HepG2 (cell line): Measurements from ENCODE around the gene NAT9. TPM values are rescaled to one million over a fixed set of nuclear protein-coding genes. Genes with fewer than 3 reads are reported as not detected.

Experiments
- ATF2 ChIP-seq: sonication (generic); formaldehyde crosslinking; IDR thresholded peaks from 2 replicates; pipeline ENCODE4 v1.4.0; 2020; ENCODE audit warnings: missing genetic modification reagents
- CBFB ChIP-seq: sonication (generic); formaldehyde crosslinking; IDR thresholded peaks from 2 replicates; pipeline ENCODE4 v1.4.0; 2020; ENCODE audit warnings: missing genetic modification reagents
- FOXO1 ChIP-seq: sonication (generic); formaldehyde crosslinking; IDR thresholded peaks from 2 replicates; pipeline ENCODE4 v1.4.0; 2020; ENCODE audit warnings: missing genetic modification reagents
- NFE2L1 ChIP-seq: sonication (generic); formaldehyde crosslinking; IDR thresholded peaks from 2 replicates; pipeline ENCODE4 v1.4.0; 2020; ENCODE audit warnings: missing genetic modification reagents, mild to moderate bottlenecking, borderline replicate concordance
- NR2C2 ChIP-seq: sonication (generic); formaldehyde crosslinking; IDR thresholded peaks from 2 replicates; pipeline ENCODE4 v1.4.0; 2020; ENCODE audit warnings: missing genetic modification reagents, mild to moderate bottlenecking, moderate library complexity, borderline replicate concordance
- PHF8 ChIP-seq: sonication (generic); formaldehyde crosslinking; IDR thresholded peaks from 2 replicates; pipeline ENCODE4 v1.5.0; 2020; ENCODE audit warnings: missing genetic modification reagents
- RFX3 ChIP-seq: IDR thresholded peaks from 2 replicates; pipeline ENCODE4 v1.6.1; 2016; ENCODE audit warnings: missing biosample characterization, missing genetic modification reagents
- SRY ChIP-seq: sonication (generic); formaldehyde crosslinking; IDR thresholded peaks from 2 replicates; pipeline ENCODE4 v1.8.0; 2022; ENCODE audit warnings: mild to moderate bottlenecking, missing genetic modification reagents
- ZFP37 ChIP-seq: sonication (generic); formaldehyde crosslinking; IDR thresholded peaks from 2 replicates; pipeline ENCODE4 v1.4.0; 2020; ENCODE audit warnings: missing genetic modification reagents, borderline replicate concordance
- ZFP82 ChIP-seq: sonication (generic); formaldehyde crosslinking; IDR thresholded peaks from 2 replicates; pipeline ENCODE4 v1.5.1; 2020; ENCODE audit warnings: mild to moderate bottlenecking, missing genetic modification reagents, borderline replicate concordance
- ZNF232 ChIP-seq: sonication (generic); formaldehyde crosslinking; IDR thresholded peaks from 2 replicates; pipeline ENCODE4 v1.4.0; 2020; ENCODE audit warnings: missing genetic modification reagents, borderline replicate concordance
- ZNF772 ChIP-seq: sonication (generic); formaldehyde crosslinking; IDR thresholded peaks from 2 replicates; pipeline ENCODE4 v1.5.0; 2020; ENCODE audit warnings: mild to moderate bottlenecking, missing genetic modification reagents
- ZNF792 ChIP-seq: IDR thresholded peaks from 2 replicates; pipeline ENCODE4 v1.6.1; 2016
- polyA plus RNA-seq, 8 experiments: library from polyadenylated mRNA; depleted of rRNA in 3 of 8; stranded (reverse) in 7 of 8; unstranded in 1 of 8; fragments of >200 nt; fragmentation: Illumina TruSeq in 4 of 8; extraction: Trizol in 4 of 8; gene quantifications; 2 replicates each; pipeline versions ENCODE4 v1.2.1 to v1.2.3, GENCODE V29; 2011 to 2016; ENCODE audit warnings: low read depth in 4 of 8, missing spikeins in 1 of 8, mixed read lengths in 1 of 8; ENCODE audit not compliant: insufficient read depth in 1 of 8
- total RNA-seq, 5 experiments: library from RNA; depleted of rRNA; stranded (reverse); fragments of >200 nt; fragmentation: Illumina TruSeq; extraction: Trizol; gene quantifications; 2 replicates each; pipeline ENCODE4 v1.2.3, GENCODE V29; 2016; ENCODE audit warnings: low read depth in 1 of 5
- TF ChIP-seq, protein P1 (sequence below): sonication (generic); formaldehyde crosslinking; IDR thresholded peaks from 2 replicates; pipeline ENCODE4 v1.4.0; 2020; ENCODE audit warnings: missing genetic modification reagents, borderline replicate concordance
- TF ChIP-seq, protein P2 (sequence below): IDR thresholded peaks from 2 replicates; pipeline ENCODE4 v1.6.1; 2016; ENCODE audit warnings: mild to moderate bottlenecking, missing biosample characterization, missing genetic modification reagents
- TF ChIP-seq, protein P3 (sequence below): sonication (generic); formaldehyde crosslinking; conservative IDR thresholded peaks from 2 replicates; pipeline ENCODE4 v1.8.0; 2022; ENCODE audit warnings: missing genetic modification reagents
- TF ChIP-seq, protein P4 (sequence below): IDR thresholded peaks from 2 replicates; pipeline ENCODE4 v1.6.1; 2016; ENCODE audit warnings: mild to moderate bottlenecking
- TF ChIP-seq, protein P5 (sequence below): IDR thresholded peaks from 2 replicates; pipeline ENCODE4 v1.6.1; 2016

The NAT9 gene
- total and polyA plus RNA-seq, 2 of the 13 experiments (the other 11 are each of a cell fraction or from before 2014, with no cell fraction given), result 39.7 to 44.2 TPM

DNA sequence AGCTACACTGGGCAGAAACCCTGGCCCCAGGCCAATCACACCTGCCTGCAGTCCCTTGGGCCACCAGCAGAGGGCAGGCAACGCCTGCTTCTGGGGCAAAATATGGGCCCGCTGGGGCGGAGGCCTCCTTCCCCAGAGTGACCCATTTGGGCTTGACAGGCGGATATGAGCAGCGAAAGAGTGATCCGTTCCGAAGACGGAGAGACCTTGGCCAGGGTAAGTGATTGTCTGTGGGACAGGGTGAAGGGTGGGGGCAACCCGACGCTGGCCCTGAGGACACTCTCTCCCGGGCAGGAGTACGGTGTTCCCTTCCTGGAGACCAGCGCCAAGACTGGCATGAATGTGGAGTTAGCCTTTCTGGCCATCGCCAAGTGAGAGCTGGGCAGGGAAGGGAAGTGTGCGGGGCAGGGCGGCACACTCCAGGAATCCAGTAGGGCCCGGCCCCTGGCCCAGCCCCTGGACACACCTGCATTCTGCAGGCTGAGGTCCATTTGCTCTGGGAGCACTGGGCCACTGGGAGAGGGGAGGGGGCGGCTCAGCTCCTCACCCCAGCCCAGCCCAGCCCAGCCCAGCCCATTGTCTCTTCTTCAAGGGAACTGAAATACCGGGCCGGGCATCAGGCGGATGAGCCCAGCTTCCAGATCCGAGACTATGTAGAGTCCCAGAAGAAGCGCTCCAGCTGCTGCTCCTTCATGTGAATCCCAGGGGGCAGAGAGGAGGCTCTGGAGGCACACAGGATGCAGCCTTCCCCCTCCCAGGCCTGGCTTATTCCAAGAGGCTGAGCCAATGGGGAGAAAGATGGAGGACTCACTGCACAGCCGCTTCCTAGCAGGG is 31.2 kb downstream of the NAT9 start (continued):
- TF ChIP-seq, protein P1, sequence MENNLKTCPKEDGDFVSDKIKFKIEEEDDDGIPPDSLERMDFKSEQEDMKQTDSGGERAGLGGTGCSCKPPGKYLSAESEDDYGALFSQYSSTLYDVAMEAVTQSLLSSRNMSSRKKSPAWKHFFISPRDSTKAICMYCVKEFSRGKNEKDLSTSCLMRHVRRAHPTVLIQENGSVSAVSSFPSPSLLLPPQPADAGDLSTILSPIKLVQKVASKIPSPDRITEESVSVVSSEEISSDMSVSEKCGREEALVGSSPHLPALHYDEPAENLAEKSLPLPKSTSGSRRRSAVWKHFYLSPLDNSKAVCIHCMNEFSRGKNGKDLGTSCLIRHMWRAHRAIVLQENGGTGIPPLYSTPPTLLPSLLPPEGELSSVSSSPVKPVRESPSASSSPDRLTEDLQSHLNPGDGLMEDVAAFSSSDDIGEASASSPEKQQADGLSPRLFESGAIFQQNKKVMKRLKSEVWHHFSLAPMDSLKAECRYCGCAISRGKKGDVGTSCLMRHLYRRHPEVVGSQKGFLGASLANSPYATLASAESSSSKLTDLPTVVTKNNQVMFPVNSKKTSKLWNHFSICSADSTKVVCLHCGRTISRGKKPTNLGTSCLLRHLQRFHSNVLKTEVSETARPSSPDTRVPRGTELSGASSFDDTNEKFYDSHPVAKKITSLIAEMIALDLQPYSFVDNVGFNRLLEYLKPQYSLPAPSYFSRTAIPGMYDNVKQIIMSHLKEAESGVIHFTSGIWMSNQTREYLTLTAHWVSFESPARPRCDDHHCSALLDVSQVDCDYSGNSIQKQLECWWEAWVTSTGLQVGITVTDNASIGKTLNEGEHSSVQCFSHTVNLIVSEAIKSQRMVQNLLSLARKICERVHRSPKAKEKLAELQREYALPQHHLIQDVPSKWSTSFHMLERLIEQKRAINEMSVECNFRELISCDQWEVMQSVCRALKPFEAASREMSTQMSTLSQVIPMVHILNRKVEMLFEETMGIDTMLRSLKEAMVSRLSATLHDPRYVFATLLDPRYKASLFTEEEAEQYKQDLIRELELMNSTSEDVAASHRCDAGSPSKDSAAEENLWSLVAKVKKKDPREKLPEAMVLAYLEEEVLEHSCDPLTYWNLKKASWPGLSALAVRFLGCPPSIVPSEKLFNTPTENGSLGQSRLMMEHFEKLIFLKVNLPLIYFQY (CRISPR knock-in tag), result peak; percentile 100
- TF ChIP-seq, protein P2, sequence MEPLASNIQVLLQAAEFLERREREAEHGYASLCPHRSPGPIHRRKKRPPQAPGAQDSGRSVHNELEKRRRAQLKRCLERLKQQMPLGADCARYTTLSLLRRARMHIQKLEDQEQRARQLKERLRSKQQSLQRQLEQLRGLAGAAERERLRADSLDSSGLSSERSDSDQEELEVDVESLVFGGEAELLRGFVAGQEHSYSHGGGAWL (CRISPR knock-in tag), result 0 out of 2 replicates have a peak, but pooled peaks have one; percentile 45
- TF ChIP-seq, protein P3, sequence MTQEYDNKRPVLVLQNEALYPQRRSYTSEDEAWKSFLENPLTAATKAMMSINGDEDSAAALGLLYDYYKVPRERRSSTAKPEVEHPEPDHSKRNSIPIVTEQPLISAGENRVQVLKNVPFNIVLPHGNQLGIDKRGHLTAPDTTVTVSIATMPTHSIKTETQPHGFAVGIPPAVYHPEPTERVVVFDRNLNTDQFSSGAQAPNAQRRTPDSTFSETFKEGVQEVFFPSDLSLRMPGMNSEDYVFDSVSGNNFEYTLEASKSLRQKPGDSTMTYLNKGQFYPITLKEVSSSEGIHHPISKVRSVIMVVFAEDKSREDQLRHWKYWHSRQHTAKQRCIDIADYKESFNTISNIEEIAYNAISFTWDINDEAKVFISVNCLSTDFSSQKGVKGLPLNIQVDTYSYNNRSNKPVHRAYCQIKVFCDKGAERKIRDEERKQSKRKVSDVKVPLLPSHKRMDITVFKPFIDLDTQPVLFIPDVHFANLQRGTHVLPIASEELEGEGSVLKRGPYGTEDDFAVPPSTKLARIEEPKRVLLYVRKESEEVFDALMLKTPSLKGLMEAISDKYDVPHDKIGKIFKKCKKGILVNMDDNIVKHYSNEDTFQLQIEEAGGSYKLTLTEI, result no peak
- TF ChIP-seq ZFP82 (CRISPR knock-in tag) (no peak), RFX3 (CRISPR knock-in tag) (no peak), ZFP37 (peak; percentile 74; the same call in 1 of the 2 replicates), FOXO1 (CRISPR knock-in tag) (peak; percentile 65), NFE2L1 (no peak), ZNF792 (CRISPR knock-in tag) (peak; percentile 89), ATF2 (CRISPR knock-in tag) (peak; percentile 34; the same call in 1 of the 2 replicates), ZNF232 (CRISPR knock-in tag) (0 out of 2 replicates have a peak, but pooled peaks have one; percentile 65), NR2C2 (CRISPR knock-in tag) (peak; percentile 10; the same call in 1 of the 2 replicates), PHF8 (CRISPR knock-in tag) (peak; percentile 59), SRY (no peak), CBFB (peak; percentile 76; the same call in 1 of the 2 replicates), ZNF772 (CRISPR knock-in tag) (peak; percentile 46; the same call in 1 of the 2 replicates)
- TF ChIP-seq, protein P4, sequence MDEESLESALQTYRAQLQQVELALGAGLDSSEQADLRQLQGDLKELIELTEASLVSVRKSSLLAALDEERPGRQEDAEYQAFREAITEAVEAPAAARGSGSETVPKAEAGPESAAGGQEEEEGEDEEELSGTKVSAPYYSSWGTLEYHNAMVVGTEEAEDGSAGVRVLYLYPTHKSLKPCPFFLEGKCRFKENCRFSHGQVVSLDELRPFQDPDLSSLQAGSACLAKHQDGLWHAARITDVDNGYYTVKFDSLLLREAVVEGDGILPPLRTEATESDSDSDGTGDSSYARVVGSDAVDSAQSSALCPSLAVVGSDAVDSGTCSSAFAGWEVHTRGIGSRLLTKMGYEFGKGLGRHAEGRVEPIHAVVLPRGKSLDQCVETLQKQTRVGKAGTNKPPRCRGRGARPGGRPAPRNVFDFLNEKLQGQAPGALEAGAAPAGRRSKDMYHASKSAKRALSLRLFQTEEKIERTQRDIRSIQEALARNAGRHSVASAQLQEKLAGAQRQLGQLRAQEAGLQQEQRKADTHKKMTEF (CRISPR knock-in tag), result peak; percentile 61; the same call in 1 of the 2 replicates
- TF ChIP-seq, protein P5, sequence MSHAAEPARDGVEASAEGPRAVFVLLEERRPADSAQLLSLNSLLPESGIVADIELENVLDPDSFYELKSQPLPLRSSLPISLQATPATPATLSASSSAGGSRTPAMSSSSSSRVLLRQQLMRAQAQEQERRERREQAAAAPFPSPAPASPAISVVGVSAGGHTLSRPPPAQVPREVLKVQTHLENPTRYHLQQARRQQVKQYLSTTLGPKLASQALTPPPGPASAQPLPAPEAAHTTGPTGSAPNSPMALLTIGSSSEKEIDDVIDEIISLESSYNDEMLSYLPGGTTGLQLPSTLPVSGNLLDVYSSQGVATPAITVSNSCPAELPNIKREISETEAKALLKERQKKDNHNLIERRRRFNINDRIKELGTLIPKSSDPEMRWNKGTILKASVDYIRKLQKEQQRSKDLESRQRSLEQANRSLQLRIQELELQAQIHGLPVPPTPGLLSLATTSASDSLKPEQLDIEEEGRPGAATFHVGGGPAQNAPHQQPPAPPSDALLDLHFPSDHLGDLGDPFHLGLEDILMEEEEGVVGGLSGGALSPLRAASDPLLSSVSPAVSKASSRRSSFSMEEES, result 0 out of 2 replicates have a peak, but pooled peaks have one; percentile 30
